ENCODE data around the gene VPS35. TPM values are rescaled to one million over a fixed set of nuclear protein-coding genes. Genes with fewer than 3 reads are reported as not detected.

Gene VPS35
- polyA plus RNA-seq (ENCODE audit: insufficient read length in 3 of 3), result 100 to 1,000 TPM; 169 to 192 (median 171) TPM

DNA sequence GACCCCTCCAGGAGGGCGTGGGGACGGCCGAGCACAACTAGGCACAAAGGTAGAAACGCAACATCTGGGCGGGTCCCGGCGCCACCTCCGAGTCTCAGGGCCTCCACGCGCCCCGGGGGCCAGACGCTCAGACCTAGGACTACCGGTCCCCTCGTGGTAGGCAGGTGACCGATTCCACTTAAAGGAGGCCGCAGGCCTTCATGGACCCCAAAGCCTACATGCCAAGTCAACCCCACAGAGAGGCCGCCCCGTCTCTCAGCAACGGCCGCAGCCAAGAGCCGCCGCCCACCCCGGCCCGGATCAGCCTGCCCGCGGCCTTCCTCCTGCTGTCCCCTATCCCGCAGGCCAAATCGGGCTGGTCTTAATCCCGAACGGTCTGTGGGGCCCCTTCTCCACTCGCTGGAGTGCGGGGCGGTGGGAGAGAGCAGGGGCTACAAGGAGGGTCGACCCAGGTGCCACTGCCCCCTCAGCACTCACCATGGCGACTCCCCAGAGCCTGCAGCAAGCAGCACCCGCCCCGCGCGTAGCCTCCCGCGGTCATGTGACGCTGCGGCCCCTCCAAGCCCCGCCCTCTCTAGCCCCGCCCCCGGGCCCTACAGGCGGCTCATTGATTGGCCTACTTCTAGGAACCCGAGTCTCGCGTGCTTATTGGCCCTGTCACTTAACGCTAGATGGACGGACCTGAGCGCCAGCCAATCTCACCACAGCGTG lies at the start of gene VPS35:
Gene VPS35, minus strand, starts transcription at position 525 of the 711 bp plus-strand sequence. Its CDS starts 45 bp downstream, at position 480.
- DNase-seq (ENCODE audit: low read depth in 3 of 3, low spot score in 2 of 3), result peak in 2 of 3 donors; percentile 96 to 98

DNA sequence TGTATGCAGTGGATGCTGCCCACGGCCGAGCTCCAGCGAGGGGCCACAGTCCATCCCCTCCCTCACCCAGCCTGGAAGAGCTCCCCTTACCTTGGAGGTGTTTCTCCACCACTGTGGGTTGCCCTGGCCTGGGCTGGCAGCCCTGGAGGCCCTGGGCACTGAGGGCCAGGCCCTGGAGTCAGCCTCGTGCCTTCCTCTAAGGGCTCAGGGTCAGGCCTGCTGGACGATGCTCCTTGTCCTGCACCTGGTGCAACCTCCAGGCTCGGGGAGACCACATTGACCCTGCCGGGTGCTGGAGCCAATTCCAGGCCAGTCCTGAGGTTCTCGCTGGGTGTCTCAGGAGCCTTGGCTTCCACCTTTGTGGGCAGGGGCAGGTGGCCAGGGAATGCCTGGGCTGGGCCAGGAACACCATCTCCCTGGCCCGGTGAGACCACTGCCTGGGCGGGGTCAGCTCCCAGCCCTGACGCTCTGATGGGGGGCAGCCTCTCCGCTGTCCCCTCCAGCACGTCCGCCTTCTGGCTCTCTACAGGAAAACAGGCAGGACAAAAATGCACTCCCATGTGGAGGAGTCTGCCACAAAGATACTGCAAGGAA lies 48.7 kb upstream of the VPS35 start:
- DNase-seq (ENCODE audit: low read depth in 3 of 3, low spot score in 2 of 3), result no peak

GRCh38 chr16:46736695-46737094 lies 47.7 kb upstream of the VPS35 start:
- no peak for DNase-seq (ENCODE audit: low read depth in 3 of 3, low spot score in 2 of 3)

- no peak for DNase-seq (ENCODE audit: low read depth in 3 of 3, low spot score in 2 of 3)
Observed at GRCh38 chr16:46733319-46733830, 44.4 kb upstream of the VPS35 start.

- DNase-seq (ENCODE audit: low read depth in 3 of 3, low spot score in 2 of 3), result no peak
Observed at GRCh38 chr16:46732561-46732960, 43.6 kb upstream of the VPS35 start.

DNA sequence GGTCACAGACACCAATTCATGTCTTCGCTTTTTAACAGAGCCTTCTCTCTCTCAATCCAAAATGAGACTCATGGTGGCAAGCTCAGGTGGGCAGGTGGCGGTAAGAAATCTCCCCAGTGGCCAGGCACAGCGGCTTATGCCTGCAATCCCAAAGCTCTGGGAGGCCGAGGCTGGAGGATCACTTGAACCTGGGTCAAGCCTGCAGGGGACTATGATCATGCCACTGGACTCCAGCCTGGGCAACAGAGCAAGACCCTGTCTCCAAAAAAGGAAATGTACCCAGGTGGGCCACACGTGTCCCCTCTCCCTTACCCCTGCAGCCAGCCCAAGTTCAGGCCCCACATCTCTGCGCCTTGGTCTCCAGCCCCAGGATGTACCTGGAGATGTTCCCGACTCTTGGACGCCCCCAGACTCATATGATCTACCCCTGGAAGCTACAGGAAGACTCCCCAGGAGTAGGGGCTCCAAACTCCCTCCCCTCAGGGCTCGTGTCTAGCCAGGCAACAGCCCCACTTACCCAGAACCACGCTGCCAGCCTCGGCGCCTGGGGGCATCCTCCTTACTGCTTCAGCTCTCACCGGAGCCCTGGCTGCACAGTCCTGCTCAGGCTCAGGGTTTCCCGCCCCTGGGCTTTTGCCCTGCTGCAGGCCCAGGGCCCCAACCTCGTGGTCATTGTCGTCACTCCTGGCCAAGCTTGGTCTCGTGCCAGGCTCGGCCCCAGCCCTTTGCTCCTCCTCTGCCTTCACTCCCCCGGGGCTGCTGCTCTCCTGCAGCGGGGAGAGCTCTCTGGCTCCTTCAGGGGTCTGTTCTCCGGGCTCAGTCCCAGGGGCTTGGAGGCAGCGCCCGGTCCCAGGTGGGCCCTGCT lies 42.9 kb upstream of the VPS35 start:
- DNase-seq (ENCODE audit: low read depth in 3 of 3, low spot score in 2 of 3), result no peak

- DNase-seq (ENCODE audit: low read depth in 3 of 3, low spot score in 2 of 3), result no peak
Observed at GRCh38 chr16:46730801-46731690, 42.1 kb upstream of the VPS35 start.

DNA sequence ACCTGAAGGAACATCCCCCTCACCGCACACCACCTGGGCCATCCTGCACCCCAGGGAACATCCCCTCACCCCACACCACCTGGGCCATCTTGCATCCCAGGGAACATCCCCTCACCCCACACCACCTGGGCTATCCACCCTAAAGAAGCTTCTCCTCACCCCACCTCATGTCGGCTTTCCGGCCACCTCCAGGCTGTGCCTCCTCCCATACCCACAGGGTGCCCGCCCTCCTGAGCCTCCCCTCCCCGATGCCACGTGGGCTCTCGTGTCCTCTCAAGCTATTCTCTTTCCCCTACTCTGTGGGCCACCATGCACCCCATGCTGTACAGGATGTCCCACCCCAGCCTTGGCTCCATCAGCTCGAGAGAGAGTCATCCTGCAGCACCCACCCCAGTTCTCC lies 41.1 kb upstream of the VPS35 start:
- no peak for DNase-seq (ENCODE audit: low read depth in 3 of 3, low spot score in 2 of 3)

DNA sequence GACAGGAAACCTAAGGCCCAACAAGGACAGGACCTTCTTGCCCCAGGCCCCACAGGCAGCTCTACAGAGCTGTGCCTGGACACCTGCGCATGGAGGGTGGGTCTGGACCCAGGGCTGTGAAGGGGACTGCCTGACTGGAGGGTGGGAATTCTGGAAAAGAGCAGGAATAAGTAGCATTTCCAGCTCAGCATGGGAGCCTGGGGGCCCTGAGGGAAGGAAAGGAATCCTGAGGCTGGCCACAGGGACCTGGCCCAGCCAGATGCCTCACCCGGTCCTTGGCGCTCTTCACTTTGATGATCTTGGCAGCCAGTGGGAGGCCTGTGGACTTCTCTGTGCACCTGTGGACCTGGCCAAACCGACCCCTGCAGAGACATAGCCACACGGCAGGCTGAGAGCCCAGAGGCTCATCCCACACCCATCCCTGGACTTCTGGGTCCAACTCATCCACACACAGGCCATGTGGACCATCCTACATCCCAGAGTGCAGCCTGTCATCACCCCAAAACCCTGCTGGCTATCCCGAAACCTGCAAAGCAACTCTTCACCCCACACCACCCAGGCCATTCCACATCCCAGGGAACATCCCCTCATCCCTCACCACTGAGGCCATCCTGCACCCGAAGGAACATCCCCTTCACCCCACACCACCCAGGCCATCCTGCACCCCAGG lies 40.5 kb upstream of the VPS35 start:
- no peak for DNase-seq (ENCODE audit: low read depth in 3 of 3, low spot score in 2 of 3)

GRCh38 chr16:46728806-46729205 lies 39.8 kb upstream of the VPS35 start:
- no peak for DNase-seq (ENCODE audit: low read depth in 3 of 3, low spot score in 2 of 3)

GRCh38 chr16:46727630-46728029 lies 38.7 kb upstream of the VPS35 start:
- no peak for DNase-seq (ENCODE audit: low read depth in 3 of 3, low spot score in 2 of 3)

DNA sequence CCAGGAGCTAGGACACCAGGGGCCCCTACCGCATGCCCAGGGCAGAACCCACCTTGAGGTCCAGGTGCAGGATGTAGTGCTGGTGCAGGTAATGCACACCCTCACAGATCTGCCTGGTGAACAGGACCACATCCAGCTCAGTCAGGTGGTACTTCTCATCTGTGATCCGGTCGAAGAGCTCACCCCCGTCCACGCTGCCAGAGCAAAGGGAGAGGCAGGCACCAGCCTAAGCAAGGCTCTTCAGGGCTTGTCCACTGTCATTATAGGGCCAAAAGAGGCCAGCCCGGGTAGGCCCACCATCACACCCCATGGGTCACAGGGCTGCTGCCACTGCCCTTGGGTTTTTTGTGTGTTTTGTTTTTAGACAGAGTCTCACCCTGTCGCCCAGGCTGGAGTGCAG lies 38.2 kb upstream of the VPS35 start:
- DNase-seq (ENCODE audit: low read depth in 3 of 3, low spot score in 2 of 3), result no peak

- no peak for DNase-seq (ENCODE audit: low read depth in 3 of 3, low spot score in 2 of 3)
Observed at GRCh38 chr16:46721885-46722284, 32.9 kb upstream of the VPS35 start.

- no peak for DNase-seq (ENCODE audit: low read depth in 3 of 3, low spot score in 2 of 3)
Observed at GRCh38 chr16:46720619-46721018, 31.6 kb upstream of the VPS35 start.

DNA sequence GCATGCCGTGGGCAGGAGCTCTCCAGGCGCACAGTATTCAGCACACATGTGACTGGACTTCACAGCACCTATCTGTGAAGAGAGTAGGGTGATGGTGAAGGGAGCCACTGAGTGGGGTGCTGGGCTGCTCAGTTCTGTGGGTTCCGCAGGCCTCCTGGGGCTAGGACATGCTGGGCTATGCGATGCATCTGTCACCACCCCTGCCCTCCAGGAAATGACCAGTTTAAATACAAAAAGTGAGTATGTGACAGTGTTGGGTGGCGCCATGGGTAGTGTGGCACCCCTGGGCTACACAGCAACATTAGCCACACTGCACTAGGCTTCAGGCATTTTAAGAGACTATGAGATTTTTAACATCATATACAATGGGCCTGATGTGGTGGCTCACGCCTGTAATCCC lies 30.6 kb upstream of the VPS35 start:
- DNase-seq (ENCODE audit: low read depth in 3 of 3, low spot score in 2 of 3), result no peak

DNA sequence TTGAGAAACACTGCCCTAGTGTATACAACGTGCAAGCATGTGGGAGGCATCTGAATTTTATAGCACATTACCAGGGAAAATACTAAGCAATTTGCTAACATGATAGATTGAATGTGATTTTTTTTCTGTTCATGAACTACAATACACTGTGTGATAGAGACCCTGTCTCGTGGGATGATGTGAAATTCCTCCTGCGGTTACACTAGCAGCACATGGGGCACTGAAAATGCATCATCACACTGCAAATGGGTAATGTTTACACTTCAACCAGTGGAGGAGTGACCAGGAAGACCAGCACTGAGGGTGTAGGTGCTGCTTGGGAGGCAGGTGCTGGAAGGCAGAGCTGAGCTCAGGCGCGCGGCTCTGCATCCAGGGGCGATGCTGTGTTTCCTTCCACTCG lies 29.2 kb upstream of the VPS35 start:
- DNase-seq (ENCODE audit: low read depth in 3 of 3, low spot score in 2 of 3), result no peak

GRCh38 chr16:46717692-46718091 lies 28.7 kb upstream of the VPS35 start:
- DNase-seq (ENCODE audit: low read depth in 3 of 3, low spot score in 2 of 3), result no peak

DNA sequence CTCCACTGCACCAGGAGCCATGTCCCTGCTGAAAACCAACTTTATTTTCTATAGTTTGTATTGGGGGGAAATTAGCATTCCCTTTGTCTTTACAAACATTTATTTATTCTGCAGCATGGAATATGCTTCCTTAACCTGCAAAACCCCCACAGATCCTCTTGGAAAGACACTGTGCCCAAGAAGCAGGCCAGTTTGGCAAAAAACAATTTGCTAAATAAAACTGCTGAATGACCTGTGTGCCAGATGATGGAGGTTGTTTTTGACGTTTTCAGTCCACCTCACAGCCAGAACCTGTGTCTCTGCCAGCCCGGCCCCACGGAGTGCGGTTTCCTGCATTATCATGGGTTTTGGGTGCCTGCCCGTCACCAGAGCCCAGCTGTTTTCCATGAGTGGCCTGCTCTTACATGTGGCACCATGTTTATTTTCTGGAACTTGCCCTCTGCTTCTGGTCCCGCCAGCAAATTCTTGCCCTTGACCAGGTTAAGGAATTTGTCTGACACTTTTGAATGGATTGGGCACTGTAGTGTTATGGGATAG lies 26.9 kb upstream of the VPS35 start:
- no peak for DNase-seq (ENCODE audit: low read depth in 3 of 3, low spot score in 2 of 3)

- DNase-seq (ENCODE audit: low read depth in 3 of 3, low spot score in 2 of 3), result no peak
Observed at GRCh38 chr16:46714797-46715591, 26.0 kb upstream of the VPS35 start.
